GM21381 (cell line): ENCODE results near the gene PDPN.
"Not testable (repeated sequence)": the region's sequence is repeated elsewhere in the genome, so short reads cannot be mapped to it uniquely, and the experiment has no call there.

Experiments used
- ATAC-seq: cut with Tn5 transposase; IDR thresholded peaks from one replicate; pipeline ENCODE4 v1.9.1; 2021; ENCODE audit warnings: mild to moderate bottlenecking, moderate library complexity; ENCODE audit not compliant: unreplicated experiment

PDPN gene, protein sequence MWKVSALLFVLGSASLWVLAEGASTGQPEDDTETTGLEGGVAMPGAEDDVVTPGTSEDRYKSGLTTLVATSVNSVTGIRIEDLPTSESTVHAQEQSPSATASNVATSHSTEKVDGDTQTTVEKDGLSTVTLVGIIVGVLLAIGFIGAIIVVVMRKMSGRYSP

DNA sequence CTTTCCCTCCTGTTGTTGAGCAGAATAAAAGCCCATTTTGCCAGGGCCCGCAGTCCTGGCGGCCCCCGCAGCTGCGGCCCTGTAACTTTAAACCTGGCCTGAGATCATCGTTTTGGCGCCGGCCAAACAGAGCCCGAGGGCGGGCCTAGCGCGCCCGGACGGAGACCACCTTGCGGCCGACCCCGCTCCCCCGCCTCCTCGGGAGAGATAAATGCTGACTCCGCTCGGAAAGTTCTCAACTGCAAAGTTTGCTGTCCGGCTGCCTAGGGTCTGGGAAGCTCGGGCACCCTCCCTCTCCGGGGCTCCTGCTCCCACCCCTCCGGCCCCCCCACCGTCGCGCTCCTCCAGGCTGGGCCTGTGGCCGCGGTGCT is at the start of gene PDPN:
TSS of gene PDPN (plus strand) at position 238 of the 371 bp plus-strand sequence. CDS start 202 bp downstream, outside the sequence.
- ATAC-seq: no peak

DNA sequence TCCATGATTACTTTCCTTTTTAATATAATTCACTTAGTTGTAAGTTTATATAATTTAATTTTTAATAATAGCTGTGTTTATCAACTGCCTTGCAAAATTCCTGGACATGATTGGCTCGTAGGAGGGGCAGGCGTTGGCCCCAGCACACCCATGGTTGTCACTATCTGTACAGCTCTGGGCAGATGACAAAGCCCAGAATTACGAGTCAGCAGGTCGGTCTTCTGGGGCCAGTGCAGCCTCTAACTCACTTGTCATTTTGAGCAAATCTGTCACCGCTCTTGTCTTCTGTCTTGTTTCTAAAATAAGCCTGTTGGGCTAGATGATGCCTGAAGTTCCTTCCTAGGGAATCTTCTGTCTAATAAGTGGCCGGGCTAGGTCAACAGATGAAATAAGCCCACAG is 48.4 kb upstream of the PDPN start:
- no peak for ATAC-seq

DNA sequence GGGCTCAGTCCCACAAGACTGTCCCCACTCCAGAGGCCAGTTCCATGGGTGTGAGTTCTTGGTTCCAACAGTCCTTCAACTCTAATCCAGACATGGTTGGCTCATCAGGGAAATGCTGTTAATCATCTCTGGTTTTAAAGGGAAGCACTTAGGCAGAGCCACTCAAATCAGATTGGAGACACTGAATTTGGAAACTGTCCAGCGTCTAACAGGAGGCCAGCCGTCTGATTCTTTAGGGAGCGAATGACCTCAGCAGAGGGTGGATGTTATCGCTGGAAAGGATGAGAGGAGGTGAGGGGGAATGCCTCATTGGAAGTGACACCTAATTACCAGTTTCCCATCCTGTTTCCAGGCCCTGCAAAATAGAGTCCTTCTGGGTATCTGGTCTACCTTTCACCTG is 47.1 kb upstream of the PDPN start:
- no peak for ATAC-seq

DNA sequence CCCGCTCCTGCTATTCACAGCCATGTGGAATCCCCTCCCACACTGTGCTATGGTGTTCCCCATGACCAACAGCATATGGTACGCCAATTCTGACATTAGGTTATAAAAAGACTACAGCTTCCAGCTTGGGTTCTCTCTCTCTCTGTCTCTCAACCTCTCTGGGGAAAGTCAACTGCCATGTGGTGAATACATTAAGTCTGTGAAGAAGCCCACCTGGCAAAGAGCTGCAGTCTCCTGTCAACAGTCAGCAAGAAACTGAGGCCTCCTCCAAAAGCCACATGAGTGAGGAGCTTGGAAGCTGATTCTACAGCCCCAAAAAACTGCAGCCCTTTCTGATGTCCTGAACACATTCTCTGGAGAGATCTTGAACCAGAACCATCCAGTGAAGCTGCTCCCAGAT is 44.8 kb upstream of the PDPN start:
- ATAC-seq: no peak

DNA sequence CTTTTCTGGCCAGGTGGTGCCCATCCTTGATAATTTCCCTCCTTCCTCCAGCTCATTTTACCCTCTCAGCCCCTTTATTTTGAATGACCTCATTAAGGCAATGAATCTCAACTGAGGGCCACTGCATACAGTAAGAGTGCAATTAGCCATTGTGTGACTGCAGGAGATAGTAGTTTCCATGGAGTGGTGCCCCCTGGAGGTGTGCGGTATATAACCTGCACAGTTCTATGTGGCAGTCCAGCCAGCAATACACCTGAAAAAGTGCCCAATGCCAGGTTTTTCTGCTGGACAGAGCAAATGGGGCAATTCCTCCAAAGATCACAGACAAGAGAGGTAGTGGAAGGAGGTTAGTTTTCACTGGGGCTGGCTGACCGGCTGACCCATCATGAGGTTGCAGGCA is 43.9 kb upstream of the PDPN start:
- no peak for ATAC-seq

DNA sequence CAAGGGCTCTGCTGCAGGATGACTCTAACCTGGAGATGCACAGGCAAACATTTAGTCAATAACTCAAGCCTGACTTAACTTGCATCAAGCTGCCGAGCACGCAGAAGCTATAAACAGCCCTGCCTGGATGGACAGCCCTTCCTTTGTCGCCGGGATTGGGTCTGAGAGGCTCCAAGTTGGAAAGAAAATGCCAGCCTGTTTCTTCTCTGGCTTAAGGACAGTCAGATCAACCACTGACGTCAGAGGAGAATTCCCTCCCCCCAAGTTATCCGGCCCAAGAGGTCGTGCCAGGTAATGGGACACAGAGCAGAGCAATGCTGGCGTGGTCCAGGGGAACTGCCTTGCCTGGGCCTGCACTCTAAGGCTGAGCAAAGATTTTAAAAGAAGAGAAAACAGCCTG is 42.8 kb upstream of the PDPN start:
- no peak for ATAC-seq

DNA sequence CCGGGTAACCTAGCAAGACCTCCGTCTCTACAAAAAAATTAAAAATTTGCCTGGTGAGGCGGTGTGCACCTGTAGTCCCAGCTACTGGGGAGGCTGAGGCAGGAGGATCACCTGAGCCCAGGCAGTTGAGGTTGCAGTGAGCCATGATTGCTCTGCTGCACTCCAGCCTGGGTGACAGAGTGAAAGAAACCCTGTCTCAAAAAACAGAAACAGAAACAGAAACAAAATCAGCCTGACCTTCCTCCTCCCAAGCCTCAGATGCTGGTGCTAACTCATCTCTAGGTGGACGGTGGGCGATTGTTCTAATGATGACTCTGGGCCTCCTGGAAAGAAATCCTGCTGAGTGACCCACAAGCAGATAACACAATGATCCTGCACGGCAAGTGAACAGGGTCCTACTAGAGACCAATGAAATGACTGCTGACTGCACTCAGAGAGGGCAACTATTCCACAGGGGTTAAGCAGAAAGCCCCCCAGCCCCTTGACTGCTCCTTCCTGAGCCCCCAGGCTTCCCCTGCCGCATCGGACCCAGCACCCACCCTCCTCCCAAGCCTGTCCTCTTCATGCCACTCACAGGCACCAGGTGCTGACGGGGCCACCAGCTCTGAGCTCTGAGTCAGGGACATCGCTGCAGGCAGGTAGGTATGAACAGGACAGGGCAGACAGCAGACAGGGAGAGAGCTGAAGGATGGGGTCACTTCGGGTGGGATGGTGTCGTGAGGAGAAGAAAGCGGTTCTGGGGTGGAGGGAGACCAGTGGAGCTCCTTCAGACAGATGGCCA is 42.0 kb upstream of the PDPN start:
- no peak for ATAC-seq

DNA sequence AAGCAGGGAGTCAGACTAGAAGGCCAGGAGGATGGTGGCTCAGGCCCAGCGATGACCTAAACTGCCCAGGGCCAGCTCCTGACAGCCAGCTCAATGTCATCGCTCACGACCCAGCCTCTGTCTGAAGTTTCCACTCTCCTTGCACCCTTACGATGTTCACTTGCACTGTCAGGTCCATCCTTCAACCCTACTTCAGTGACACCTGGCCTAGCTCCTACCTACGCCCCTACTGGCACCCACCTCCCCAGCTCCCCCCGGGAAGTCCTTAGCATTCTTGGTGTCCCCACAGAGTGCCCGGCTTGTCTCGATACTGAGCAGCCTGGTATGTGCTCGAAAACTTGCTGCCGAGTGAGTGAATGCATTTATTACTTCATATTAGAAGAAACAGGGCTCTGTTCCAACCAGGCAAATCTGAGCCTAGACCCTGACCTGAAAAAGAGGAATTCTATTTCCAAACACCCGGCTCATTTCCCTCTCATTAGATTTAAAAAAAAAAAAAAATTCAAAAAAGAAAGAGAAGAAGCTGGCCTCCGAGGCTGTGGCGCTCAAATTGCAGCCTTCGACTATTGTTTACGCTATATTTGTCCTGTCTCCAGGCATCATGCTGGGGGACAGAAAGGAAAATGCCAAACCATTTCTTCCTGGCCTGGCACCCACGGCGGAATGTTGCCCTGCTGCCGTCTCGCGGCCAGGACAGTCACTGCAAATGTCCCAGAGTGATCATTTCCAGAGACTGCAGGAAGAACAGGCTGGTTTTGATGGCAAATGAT is 40.0 kb upstream of the PDPN start:
- ATAC-seq: no peak

DNA sequence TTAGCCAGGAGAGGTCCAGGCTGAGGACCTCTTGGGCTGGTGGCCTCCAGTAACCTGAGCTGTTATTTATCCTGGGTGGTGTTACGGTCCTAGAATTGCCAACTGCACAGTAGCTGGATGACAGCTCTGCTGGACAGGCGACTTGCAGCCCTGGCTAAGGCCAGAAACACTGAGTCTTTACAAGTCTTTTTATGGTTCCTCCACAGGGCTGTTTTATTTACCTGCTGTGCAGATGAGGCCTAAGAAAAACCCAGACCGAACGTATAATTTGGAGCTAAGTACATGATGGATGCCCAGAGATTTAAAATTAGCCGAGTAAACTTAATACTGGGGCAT is 39.4 kb upstream of the PDPN start:
- ATAC-seq: no peak

DNA sequence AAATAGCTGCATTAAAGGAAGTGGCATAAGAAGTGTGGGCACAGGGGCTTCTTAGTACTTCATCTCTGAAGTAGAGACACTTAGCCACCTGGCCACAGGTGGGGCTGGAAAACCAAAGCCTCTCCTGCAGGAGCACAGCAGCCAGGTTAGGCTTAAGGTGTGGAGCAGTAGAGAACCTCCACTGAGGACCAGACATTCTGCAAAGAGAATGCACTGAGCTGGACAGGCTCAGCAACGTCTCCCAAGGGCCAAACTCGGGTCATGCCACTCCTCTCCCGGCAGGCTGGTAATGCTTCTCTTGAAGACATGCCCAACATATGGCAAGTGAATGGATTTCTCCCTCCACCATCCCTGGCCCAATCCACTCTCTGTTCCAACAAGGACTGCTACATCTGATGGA is 36.8 kb upstream of the PDPN start:
- no peak for ATAC-seq

DNA sequence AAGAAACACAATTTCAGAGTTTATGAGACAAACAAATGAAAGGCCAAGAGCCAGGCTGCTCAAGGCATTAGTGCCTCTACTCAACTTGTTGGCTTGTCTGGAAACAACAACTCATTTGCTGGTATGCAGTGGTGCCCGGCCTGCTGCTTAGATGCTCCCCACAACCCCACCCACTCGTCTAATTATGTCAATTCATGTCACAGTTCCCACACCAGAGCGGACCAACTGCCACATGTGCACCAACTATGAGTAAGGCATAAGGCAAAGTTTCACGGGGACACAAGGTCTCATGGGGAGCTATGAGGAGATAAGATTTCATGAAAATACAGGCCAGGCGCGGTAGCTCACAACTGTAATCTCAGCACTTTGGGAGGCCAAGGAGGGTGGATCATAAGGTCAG is 35.4 kb upstream of the PDPN start:
- ATAC-seq: no peak

DNA sequence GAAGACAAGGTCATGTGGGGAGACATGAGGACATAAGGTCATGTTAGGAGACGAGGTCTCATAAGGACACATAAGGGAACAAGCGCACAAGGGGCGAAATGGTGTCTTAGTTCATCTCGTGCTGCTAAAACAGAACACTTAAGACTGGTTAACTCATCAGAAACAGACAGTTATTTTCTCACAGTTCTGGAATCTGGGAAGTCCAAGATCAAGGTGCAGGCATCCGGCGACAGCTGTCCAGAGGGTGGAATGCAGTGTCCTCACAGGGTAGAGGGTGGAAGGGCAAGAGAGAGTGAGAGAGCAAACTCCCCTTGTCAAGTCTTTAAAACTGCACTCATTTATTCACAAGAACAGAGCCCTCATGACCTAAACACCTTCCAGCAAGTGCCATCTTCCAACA is 34.6 kb upstream of the PDPN start:
- no peak for ATAC-seq

DNA sequence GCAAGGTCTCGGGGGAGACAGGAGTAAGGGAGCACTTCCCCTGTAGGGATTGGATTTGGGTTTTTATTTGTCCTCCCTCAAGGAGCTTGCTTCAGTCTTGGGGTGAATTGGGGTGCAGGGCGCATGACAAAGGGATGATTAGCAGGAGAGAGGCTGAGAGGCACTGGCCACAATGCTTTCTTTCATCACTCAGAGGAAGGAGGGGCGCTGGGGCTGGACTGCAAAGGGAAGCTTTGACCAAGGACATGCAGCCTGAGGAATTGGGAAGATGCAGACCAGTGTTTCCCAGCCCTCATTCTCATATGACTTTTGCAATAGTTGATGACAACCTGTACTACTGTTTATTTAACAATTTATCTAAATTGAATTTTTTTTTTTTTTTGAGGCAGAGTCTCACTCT is 34.1 kb upstream of the PDPN start:
- no peak for ATAC-seq

DNA sequence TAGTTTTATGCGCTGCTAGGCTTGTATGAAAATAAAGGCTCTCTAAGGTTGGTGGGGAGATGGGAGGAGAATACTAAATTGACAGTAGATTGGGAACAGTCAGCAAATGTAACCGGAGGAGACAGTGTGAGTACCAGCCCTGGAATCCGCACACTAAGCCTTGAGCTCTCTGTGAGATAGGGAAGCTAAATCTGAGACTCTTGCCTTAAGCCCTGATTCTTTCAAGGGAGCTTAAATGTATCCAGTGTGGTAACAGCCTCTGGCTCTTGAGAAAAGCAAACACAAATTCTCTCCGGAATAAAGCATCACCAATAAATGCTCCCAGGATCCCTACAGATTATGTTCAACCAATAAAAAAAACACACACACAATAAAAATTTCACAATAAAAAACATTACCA is 33.0 kb upstream of the PDPN start:
- ATAC-seq: no peak

DNA sequence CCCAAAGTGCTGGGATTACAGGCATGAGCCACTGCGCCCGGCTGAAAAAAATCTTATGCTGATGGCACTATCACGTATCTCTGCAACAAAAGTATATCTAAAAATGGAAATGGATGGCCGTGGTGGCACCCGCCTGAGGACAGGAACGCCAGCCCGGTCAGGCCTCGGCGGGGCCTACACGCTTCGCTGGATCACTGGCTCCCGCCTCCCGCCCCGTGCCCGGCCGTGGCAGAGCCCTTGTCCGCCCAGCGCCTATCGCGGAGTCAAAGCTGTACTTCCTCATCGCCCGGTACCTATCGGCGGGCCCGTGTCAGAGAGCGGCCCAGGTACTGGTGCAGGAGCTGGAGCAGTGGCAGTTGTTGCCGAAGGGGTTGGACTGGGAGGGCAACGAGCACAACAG is 28.8 kb upstream of the PDPN start:
- ATAC-seq: no peak

DNA sequence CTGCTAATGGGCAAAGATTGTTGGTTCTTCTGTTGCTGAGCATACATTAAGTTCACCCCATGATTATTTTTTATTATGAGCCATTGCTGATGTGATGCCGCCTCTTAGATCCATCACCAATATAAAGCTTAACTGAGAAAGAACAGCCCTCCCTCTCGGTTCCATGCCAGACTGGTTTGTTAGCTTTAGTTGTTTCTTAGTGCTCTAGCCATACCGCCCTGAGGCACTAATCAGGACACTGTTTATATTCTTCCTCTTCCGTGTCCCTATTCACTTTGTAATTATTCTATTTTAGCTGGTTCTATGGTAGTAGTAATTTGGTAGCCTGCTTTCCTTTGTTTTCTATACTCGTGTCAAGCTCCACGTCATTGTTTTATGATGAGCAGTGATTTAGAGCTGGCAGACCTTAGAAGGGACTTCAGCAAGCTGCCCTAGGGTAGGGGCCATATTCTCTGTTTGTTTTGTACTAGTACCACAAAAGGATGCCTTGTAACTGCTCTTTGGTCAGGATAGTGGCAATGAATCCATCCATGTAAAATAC is 27.3 kb upstream of the PDPN start:
- no peak for ATAC-seq

DNA sequence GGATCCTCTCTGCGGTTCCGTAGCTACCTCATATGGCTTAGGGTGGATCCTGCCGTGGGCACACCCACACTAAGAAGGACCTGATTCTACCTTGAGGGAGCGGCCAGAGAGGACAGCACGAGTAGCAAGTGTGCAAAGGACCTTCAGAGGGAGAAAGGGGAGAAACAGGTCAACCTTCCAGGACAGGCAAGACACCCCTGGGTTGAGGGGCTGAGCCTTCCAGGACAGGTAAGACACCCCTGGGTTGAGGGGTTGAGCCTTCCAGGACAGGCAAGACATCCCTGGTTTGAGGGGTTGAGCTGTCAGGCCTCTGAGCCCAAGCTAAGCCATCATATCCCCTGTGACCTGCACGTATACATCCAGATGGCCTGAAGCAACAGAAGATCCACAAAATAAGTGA is 23.1 kb upstream of the PDPN start:
- ATAC-seq: no peak

DNA sequence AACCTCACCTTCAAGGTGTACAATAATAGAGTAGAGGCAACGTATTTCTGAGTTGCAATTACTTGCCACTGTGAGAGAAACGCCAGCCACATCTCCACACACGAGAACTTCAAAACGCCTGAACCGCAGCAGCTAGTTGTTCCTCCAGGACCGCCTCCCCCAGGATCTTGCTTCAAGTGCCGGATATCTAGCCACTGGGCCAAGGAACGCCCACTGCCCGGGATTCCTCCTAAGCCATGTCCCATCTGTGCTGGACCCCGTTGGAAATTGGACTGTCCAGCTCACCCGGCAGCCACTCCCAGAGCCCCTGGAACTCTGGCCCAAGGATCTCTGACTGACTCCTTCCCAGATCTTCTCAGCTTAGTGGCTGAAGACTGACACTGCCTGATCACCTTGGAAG is 20.7 kb upstream of the PDPN start:
- ATAC-seq: not testable (repeated sequence)

DNA sequence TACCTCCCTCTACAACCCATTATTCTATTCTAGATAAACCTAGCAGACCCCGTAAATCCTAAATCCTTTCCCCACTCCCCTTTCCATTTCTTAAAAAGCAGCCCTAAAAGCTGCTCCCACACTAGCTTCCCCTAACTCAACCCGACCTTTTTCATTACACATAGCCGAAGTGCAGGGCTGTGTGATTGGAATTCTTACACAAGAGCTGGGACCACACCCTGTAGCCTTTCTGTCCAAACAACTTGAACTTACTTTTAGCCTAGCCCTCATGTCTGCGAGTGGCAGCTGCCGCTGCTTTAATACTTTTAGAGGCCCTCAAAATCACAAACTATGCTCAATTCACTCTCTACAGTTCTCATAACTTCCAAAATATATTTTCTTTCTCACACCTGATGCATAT is 19.6 kb upstream of the PDPN start:
- ATAC-seq: no peak

DNA sequence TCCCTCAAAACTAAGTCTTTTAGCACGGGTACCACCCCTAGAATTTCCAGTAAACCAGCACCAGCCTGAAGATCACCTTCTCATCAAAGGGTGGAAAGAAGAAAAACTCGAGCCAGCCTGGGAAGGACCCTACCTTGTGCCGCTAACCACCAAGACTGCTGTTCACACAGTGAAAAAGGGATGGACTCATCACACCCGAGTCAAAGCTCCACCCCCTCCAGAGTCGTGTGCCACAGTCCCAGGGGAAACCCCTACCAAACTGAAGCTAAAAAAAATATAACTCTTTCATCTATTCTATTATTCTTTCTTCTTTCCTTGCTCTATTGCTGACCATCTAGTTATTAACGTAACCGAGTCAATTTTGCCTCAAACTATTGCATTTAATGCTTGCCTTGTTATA is 13.2 kb upstream of the PDPN start:
- ATAC-seq: not testable (repeated sequence)

DNA sequence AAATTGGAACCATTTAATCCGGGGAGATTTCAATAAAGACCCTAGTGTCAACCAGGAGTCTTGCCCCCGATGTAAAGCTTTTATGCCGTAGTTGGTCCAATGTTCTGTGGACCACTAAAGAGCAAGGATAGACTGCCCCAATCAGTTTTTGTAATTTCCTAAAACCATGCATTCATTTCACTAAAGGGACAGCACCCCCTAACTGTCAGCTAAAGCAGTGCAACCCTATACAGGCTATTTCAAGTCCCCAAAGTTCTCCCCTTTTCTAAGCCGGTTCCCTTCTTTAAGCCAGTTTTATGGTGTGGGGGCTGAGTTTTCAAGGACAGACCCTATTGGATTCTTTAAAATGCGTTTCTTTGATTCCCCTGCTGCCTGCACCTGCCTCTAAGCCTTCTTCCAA is 12.7 kb upstream of the PDPN start:
- no peak for ATAC-seq

DNA sequence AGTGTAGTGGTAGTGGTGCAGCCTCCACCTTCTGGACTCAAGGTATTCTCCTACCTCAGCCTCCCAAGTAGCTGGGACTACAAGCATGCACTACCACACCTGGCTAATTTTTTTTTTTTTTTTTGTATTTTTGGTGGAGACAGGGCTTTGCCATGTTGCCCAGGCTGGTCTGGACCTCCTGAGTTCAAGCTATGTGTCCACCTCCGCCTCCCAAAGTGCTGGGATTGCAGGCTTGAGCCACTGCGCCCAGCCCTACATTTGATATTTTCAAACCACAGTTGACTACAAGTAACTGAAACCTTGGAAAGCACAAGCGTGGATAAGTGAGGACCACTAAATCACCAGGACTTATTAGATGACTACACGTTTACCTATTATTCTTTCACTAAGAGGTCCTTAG is 10.0 kb upstream of the PDPN start:
- ATAC-seq: no peak
